ENCODE results near the gene FAM135A.
"Not testable (repeated sequence)": the region's sequence is repeated elsewhere in the genome, so short reads cannot be mapped to it uniquely, and the experiment has no call there.

Gene FAM135A

GRCh38 chr6:70447343-70448070, 34.2 kb downstream of the FAM135A start:
- H3K9me3 ChIP-seq (ENCODE audit: control insufficient read depth in 5 of 5, low read length in 5 of 5); H3K36me3 ChIP-seq (ENCODE audit: control insufficient read depth in 5 of 5, insufficient read depth in 5 of 5, low read length in 5 of 5); H3K27ac ChIP-seq (ENCODE audit: low read depth, low read length); H3K27me3 ChIP-seq (ENCODE audit: control insufficient read depth in 5 of 5, insufficient read depth in 4 of 5, low read length in 5 of 5); H3K9ac ChIP-seq (ENCODE audit: low read length in 5 of 5); H3K4me1 ChIP-seq (ENCODE audit: control insufficient read depth in 5 of 5, insufficient read depth in 5 of 5, low read length in 5 of 5); H3K4me3 ChIP-seq (ENCODE audit: low read depth in 1 of 5, low read length in 5 of 5): not testable (repeated sequence)

GRCh38 chr6:70453899-70454298, 40.6 kb downstream of the FAM135A start:
- H3K4me1 ChIP-seq (ENCODE audit: control insufficient read depth in 5 of 5, insufficient read depth in 5 of 5, low read length in 5 of 5); H3K27ac ChIP-seq (ENCODE audit: low read depth, low read length); H3K9me3 ChIP-seq (ENCODE audit: control insufficient read depth in 5 of 5, low read length in 5 of 5); H3K27me3 ChIP-seq (ENCODE audit: control insufficient read depth in 5 of 5, insufficient read depth in 4 of 5, low read length in 5 of 5); H3K36me3 ChIP-seq (ENCODE audit: control insufficient read depth in 5 of 5, insufficient read depth in 5 of 5, low read length in 5 of 5); H3K4me3 ChIP-seq (ENCODE audit: low read depth in 1 of 5, low read length in 5 of 5); H3K9ac ChIP-seq (ENCODE audit: low read length in 5 of 5): not testable (repeated sequence)

GRCh38 chr6:70456735-70457134, 43.4 kb downstream of the FAM135A start:
- H3K27ac ChIP-seq (ENCODE audit: low read depth, low read length) = no peak overlapping the region

GRCh38 chr6:70459235-70459634, 45.9 kb downstream of the FAM135A start:
- no peak overlapping the region for H3K9ac ChIP-seq (ENCODE audit: low read length in 5 of 5)
- H3K4me1 ChIP-seq (ENCODE audit: control insufficient read depth in 5 of 5, insufficient read depth in 5 of 5, low read length in 5 of 5) = no peaks in the 10 kb centered on the region
- H3K9me3 ChIP-seq (ENCODE audit: control insufficient read depth in 5 of 5, low read length in 5 of 5) = no peaks in the 10 kb centered on the region
- no peak overlapping the region for H3K4me3 ChIP-seq (ENCODE audit: low read depth in 1 of 5, low read length in 5 of 5)
- peaks cover 0 to 13% (median 0%) of the 10 kb centered on the region in 5 donors for H3K36me3 ChIP-seq (ENCODE audit: control insufficient read depth in 5 of 5, insufficient read depth in 5 of 5, low read length in 5 of 5)
- no peak overlapping the region for H3K27ac ChIP-seq (ENCODE audit: low read depth, low read length)
- H3K27me3 ChIP-seq (ENCODE audit: control insufficient read depth in 5 of 5, insufficient read depth in 4 of 5, low read length in 5 of 5) = no peaks in the 10 kb centered on the region

More at GRCh38 chr6:70456735-70457134, 43.4 kb downstream of the FAM135A start:
- H3K4me3 ChIP-seq (ENCODE audit: low read depth in 1 of 5, low read length in 5 of 5) = no peak overlapping the region
- peaks cover 0 to 9% (median 3%) of the 10 kb centered on the region in 5 donors for H3K36me3 ChIP-seq (ENCODE audit: control insufficient read depth in 5 of 5, insufficient read depth in 5 of 5, low read length in 5 of 5)
- no peaks in the 10 kb centered on the region for H3K4me1 ChIP-seq (ENCODE audit: control insufficient read depth in 5 of 5, insufficient read depth in 5 of 5, low read length in 5 of 5)
- H3K27me3 ChIP-seq (ENCODE audit: control insufficient read depth in 5 of 5, insufficient read depth in 4 of 5, low read length in 5 of 5) = no peaks in the 10 kb centered on the region
- H3K9me3 ChIP-seq (ENCODE audit: control insufficient read depth in 5 of 5, low read length in 5 of 5) = no peaks in the 10 kb centered on the region
- no peak overlapping the region for H3K9ac ChIP-seq (ENCODE audit: low read length in 5 of 5)

- not testable (repeated sequence) for H3K9ac ChIP-seq (ENCODE audit: low read length in 5 of 5); H3K4me3 ChIP-seq (ENCODE audit: low read depth in 1 of 5, low read length in 5 of 5); H3K27ac ChIP-seq (ENCODE audit: low read depth, low read length); H3K27me3 ChIP-seq (ENCODE audit: control insufficient read depth in 5 of 5, insufficient read depth in 4 of 5, low read length in 5 of 5); H3K4me1 ChIP-seq (ENCODE audit: control insufficient read depth in 5 of 5, insufficient read depth in 5 of 5, low read length in 5 of 5); H3K9me3 ChIP-seq (ENCODE audit: control insufficient read depth in 5 of 5, low read length in 5 of 5)
- H3K36me3 ChIP-seq (ENCODE audit: control insufficient read depth in 5 of 5, insufficient read depth in 5 of 5, low read length in 5 of 5) = peaks cover 0 to 13% (median 0%) of the 10 kb centered on the region in 5 donors
These were observed 46.4 kb downstream of the FAM135A start for GRCh38 chr6:70459699-70460098.

- Histone ChIP-seq H3K27me3 (ENCODE audit: control insufficient read depth in 5 of 5, insufficient read depth in 4 of 5, low read length in 5 of 5) (no peaks in the 10 kb centered on the region), H3K9ac (ENCODE audit: low read length in 5 of 5) (no peak overlapping the region), H3K27ac (ENCODE audit: low read depth, low read length) (no peak overlapping the region), H3K4me1 (ENCODE audit: control insufficient read depth in 5 of 5, insufficient read depth in 5 of 5, low read length in 5 of 5) (no peaks in the 10 kb centered on the region), H3K4me3 (ENCODE audit: low read depth in 1 of 5, low read length in 5 of 5) (no peak overlapping the region), H3K9me3 (ENCODE audit: control insufficient read depth in 5 of 5, low read length in 5 of 5) (no peaks in the 10 kb centered on the region), H3K36me3 (ENCODE audit: control insufficient read depth in 5 of 5, insufficient read depth in 5 of 5, low read length in 5 of 5) (peaks cover 11 to 17% (median 14%) of the 10 kb centered on the region in 5 donors)
These were observed 56.7 kb downstream of the FAM135A start for GRCh38 chr6:70470016-70470415.

GRCh38 chr6:70470510-70470909, 57.2 kb downstream of the FAM135A start:
- not testable (repeated sequence) for H3K27me3 ChIP-seq (ENCODE audit: control insufficient read depth in 5 of 5, insufficient read depth in 4 of 5, low read length in 5 of 5); H3K4me3 ChIP-seq (ENCODE audit: low read depth in 1 of 5, low read length in 5 of 5); H3K4me1 ChIP-seq (ENCODE audit: control insufficient read depth in 5 of 5, insufficient read depth in 5 of 5, low read length in 5 of 5); H3K9ac ChIP-seq (ENCODE audit: low read length in 5 of 5); H3K27ac ChIP-seq (ENCODE audit: low read depth, low read length); H3K9me3 ChIP-seq (ENCODE audit: control insufficient read depth in 5 of 5, low read length in 5 of 5)
- peaks cover 11 to 17% (median 14%) of the 10 kb centered on the region in 5 donors for H3K36me3 ChIP-seq (ENCODE audit: control insufficient read depth in 5 of 5, insufficient read depth in 5 of 5, low read length in 5 of 5)

GRCh38 chr6:70474751-70475150, 61.4 kb downstream of the FAM135A start:
- Histone ChIP-seq H3K9ac (ENCODE audit: low read length in 5 of 5) (no peak overlapping the region), H3K27ac (ENCODE audit: low read depth, low read length) (no peak overlapping the region), H3K9me3 (ENCODE audit: control insufficient read depth in 5 of 5, low read length in 5 of 5) (no peaks in the 10 kb centered on the region), H3K4me1 (ENCODE audit: control insufficient read depth in 5 of 5, insufficient read depth in 5 of 5, low read length in 5 of 5) (no peaks in the 10 kb centered on the region), H3K27me3 (ENCODE audit: control insufficient read depth in 5 of 5, insufficient read depth in 4 of 5, low read length in 5 of 5) (no peaks in the 10 kb centered on the region), H3K4me3 (ENCODE audit: low read depth in 1 of 5, low read length in 5 of 5) (no peak overlapping the region), H3K36me3 (ENCODE audit: control insufficient read depth in 5 of 5, insufficient read depth in 5 of 5, low read length in 5 of 5) (peaks cover 14 to 32% (median 22%) of the 10 kb centered on the region in 5 donors)

- no peaks in the 10 kb centered on the region for H3K9me3 ChIP-seq (ENCODE audit: control insufficient read depth in 5 of 5, low read length in 5 of 5)
- no peaks in the 10 kb centered on the region for H3K27me3 ChIP-seq (ENCODE audit: control insufficient read depth in 5 of 5, insufficient read depth in 4 of 5, low read length in 5 of 5)
- no peaks in the 10 kb centered on the region for H3K4me1 ChIP-seq (ENCODE audit: control insufficient read depth in 5 of 5, insufficient read depth in 5 of 5, low read length in 5 of 5)
- no peak overlapping the region for H3K4me3 ChIP-seq (ENCODE audit: low read depth in 1 of 5, low read length in 5 of 5)
- H3K9ac ChIP-seq (ENCODE audit: low read length in 5 of 5) = no peak overlapping the region
- H3K36me3 ChIP-seq (ENCODE audit: control insufficient read depth in 5 of 5, insufficient read depth in 5 of 5, low read length in 5 of 5) = peaks cover 8 to 32% (median 29%) of the 10 kb centered on the region in 5 donors
- H3K27ac ChIP-seq (ENCODE audit: low read depth, low read length) = no peak overlapping the region
These were observed 65.9 kb downstream of the FAM135A start for GRCh38 chr6:70479236-70479635.

GRCh38 chr6:70486638-70487037, 73.3 kb downstream of the FAM135A start:
- H3K27ac ChIP-seq (ENCODE audit: low read depth, low read length); H3K9me3 ChIP-seq (ENCODE audit: control insufficient read depth in 5 of 5, low read length in 5 of 5); H3K4me1 ChIP-seq (ENCODE audit: control insufficient read depth in 5 of 5, insufficient read depth in 5 of 5, low read length in 5 of 5); H3K27me3 ChIP-seq (ENCODE audit: control insufficient read depth in 5 of 5, insufficient read depth in 4 of 5, low read length in 5 of 5); H3K9ac ChIP-seq (ENCODE audit: low read length in 5 of 5); H3K4me3 ChIP-seq (ENCODE audit: low read depth in 1 of 5, low read length in 5 of 5): not testable (repeated sequence)
- H3K36me3 ChIP-seq (ENCODE audit: control insufficient read depth in 5 of 5, insufficient read depth in 5 of 5, low read length in 5 of 5) = peaks cover 0 to 17% (median 13%) of the 10 kb centered on the region in 5 donors
